OCI-LY1 (cell line): ENCODE measurements around the gene GFPT2.

ENCODE experiments used
- H2AFZ ChIP-seq: fragments of 200-600 bp; sonication (generic), shearing (Covaris generic); 2 replicates; pipeline ENCODE4 v1.6.0; 2014; ENCODE audit warnings: antibody characterized with exemption, mild to moderate bottlenecking, low read length
- H3F3A ChIP-seq: fragments of 200-600 bp; sonication (generic), shearing (Covaris generic); 2 replicates; pipeline ENCODE4 v1.6.0; 2014; ENCODE audit warnings: mild to moderate bottlenecking, antibody characterized with exemption, low read length, moderate library complexity; ENCODE audit not compliant: insufficient read depth
- H3K27ac ChIP-seq: fragments of 200-600 bp; sonication (generic); 2 replicates; pipeline ENCODE4 v1.5.1; 2014; ENCODE audit warnings: low read length, mixed run types, mild to moderate bottlenecking, low read depth; ENCODE audit not compliant: poor library complexity, severe bottlenecking
- H3K27me3 ChIP-seq: fragments of 200-600 bp; sonication (generic); 2 replicates; pipeline ENCODE4 v1.6.0; 2014; ENCODE audit warnings: antibody characterized with exemption, mild to moderate bottlenecking, low read length, moderate library complexity; ENCODE audit not compliant: insufficient read depth
- H3K36me3 ChIP-seq: fragments of 200-600 bp; sonication (generic); 2 replicates; pipeline ENCODE4 v1.6.1; 2014; ENCODE audit warnings: mild to moderate bottlenecking, antibody characterized with exemption, low read length, moderate library complexity, mixed read lengths; ENCODE audit not compliant: insufficient read depth
- H3K4me1 ChIP-seq: fragments of 200-600 bp; sonication (generic); 2 replicates; pipeline ENCODE4 v1.5.1; 2014; ENCODE audit warnings: mild to moderate bottlenecking, low read length, moderate library complexity; ENCODE audit not compliant: insufficient read depth, severe bottlenecking
- H3K4me2 ChIP-seq: fragments of 200-600 bp; sonication (generic), shearing (Covaris generic); 2 replicates; pipeline ENCODE4 v1.6.1; 2014; ENCODE audit warnings: low read length
- H3K4me3 ChIP-seq: fragments of 200-600 bp; sonication (generic); 2 replicates; pipeline ENCODE4 v1.5.1; 2014; ENCODE audit warnings: low read length, low read depth, mild to moderate bottlenecking, mixed read lengths; ENCODE audit not compliant: poor library complexity, severe bottlenecking
- H3K79me2 ChIP-seq: fragments of 200-600 bp; shearing (Covaris generic); 2 replicates; pipeline ENCODE4 v1.6.1; 2016; ENCODE audit warnings: mixed run types, low read length, mixed read lengths; ENCODE audit not compliant: insufficient read depth
- H3K9ac ChIP-seq: fragments of 200-600 bp; sonication (generic), shearing (Covaris generic); 2 replicates; pipeline ENCODE4 v1.6.1; 2014; ENCODE audit warnings: mild to moderate bottlenecking, low read length, mixed read lengths
- H3K9me2 ChIP-seq: fragments of 200-600 bp; sonication (generic), shearing (Covaris generic); 2 replicates; pipeline ENCODE4 v1.6.1; 2014; ENCODE audit warnings: low read depth, mild to moderate bottlenecking, low read length, mixed read lengths
- H3K9me3 ChIP-seq: fragments of 200-600 bp; shearing (Covaris generic); 2 replicates; pipeline ENCODE4 v1.6.1; 2014; ENCODE audit warnings: low read length, mixed read lengths
- H4K20me1 ChIP-seq: fragments of 200-600 bp; sonication (generic), shearing (Covaris generic); 2 replicates; pipeline ENCODE4 v1.6.0; 2016; ENCODE audit warnings: mild to moderate bottlenecking, low read length; ENCODE audit not compliant: insufficient read depth
- CTCF ChIP-seq: fragments of 200-600 bp; sonication (generic), shearing (Covaris generic); IDR thresholded peaks from 2 replicates; pipeline ENCODE4 v1.5.1; 2017; ENCODE audit warnings: mild to moderate bottlenecking, antibody characterized with exemption, low read length, moderate library complexity, mixed read lengths
- EZH2 ChIP-seq: fragments of 200-600 bp; sonication (generic), shearing (Covaris generic); IDR thresholded peaks from 2 replicates; pipeline ENCODE4 v1.8.0; 2017; ENCODE audit warnings: borderline replicate concordance, mixed run types, mild to moderate bottlenecking, antibody characterized with exemption, low read length, moderate library complexity, mixed read lengths

The GFPT2 gene

GRCh38 chr5:180251887-180252286 lies 101.2 kb downstream of the GFPT2 start:
- Histone ChIP-seq H3K27ac (no peak overlapping the region), H3K36me3 (peaks cover 71% of the 10 kb centered on the region), H3K9ac (no peak overlapping the region), H3K9me2 (no peaks in the 10 kb centered on the region), H3K27me3 (no peaks in the 10 kb centered on the region), H3K4me2 (no peak overlapping the region), H3F3A (no peaks in the 10 kb centered on the region), H3K4me1 (no peaks in the 10 kb centered on the region), H4K20me1 (no peaks in the 10 kb centered on the region), H3K4me3 (no peak overlapping the region), H3K79me2 (no peaks in the 10 kb centered on the region), H3K9me3 (peaks cover 39% of the 10 kb centered on the region), H2AFZ (no peak overlapping the region)
- TF ChIP-seq CTCF (no peak), EZH2 (no peak)

- Histone ChIP-seq H4K20me1 (no peaks in the 10 kb centered on the region), H2AFZ (no peak overlapping the region), H3K9me3 (peaks cover 39% of the 10 kb centered on the region), H3K27ac (no peak overlapping the region), H3K4me2 (no peak overlapping the region), H3K4me3 (no peak overlapping the region), H3K9me2 (no peaks in the 10 kb centered on the region), H3K9ac (no peak overlapping the region), H3K79me2 (no peaks in the 10 kb centered on the region), H3K36me3 (peaks cover 72% of the 10 kb centered on the region), H3K4me1 (no peaks in the 10 kb centered on the region), H3K27me3 (no peaks in the 10 kb centered on the region), H3F3A (no peaks in the 10 kb centered on the region)
- no peak for TF ChIP-seq EZH2
- no peak for TF ChIP-seq CTCF
Measured at GRCh38 chr5:180251141-180251540, 102.0 kb downstream of the GFPT2 start.
